GM21526 (cell line): ENCODE results near the gene PML.
A peak's percentile ranks its signal among the peaks of the same experiment; 100 is the strongest.
"Not testable (repeated sequence)": the region's sequence is repeated elsewhere in the genome, so short reads cannot be mapped to it uniquely, and the experiment has no call there.

Experiments
- ATAC-seq: cut with Tn5 transposase; IDR thresholded peaks from one replicate; pipeline ENCODE4 v1.9.1; 2021; ENCODE audit warnings: moderate library complexity; ENCODE audit not compliant: unreplicated experiment, low FRiP score

The PML gene

DNA sequence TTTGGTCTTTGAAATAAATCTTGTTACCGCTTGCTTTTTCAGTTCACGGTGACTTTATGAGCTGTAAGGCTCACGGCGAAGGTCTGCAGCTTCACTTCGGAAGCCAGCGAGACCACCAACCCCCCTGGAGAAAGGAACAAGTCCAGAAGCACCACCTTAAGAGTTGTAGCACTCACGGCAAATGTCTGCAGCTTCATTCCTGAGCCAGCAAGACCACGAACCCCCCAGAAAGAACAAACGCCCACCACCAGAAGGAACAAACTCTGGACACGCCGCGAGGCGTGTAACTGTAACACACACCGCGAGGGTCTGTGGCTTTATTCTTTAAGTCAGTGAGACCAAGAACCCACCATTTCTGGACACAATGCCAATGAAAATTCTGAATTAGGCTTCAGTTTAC, 59.0 kb downstream of the PML start:
- no peak for ATAC-seq

DNA sequence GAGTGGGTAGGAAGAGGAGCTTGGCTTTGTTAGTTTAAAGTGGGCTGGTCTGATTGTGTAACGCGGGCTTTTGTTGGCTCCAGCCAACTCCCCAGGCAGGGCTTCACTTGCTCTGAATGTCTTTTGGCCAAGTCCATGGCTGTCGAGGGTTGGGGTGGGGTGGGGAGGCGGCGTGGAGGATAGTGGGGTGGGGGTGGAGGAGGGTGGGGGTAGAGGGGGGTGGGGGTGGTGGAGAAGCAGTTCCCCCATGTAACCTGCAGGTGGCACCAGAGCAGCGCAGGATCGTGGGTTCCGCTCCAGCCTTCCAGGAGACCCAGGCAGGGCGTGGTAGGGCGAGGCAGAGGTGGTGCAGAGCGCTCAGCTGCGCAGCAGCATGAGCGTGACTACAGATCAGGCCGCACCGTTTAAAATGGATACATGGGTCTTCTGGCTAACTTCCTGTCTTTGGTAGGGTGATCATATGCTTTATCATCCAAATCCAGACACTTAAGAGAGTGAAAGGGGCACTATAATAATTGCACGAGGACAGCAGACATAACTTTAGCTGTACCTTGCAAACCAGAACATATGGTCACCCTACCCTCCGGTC, 59.5 kb downstream of the PML start:
- ATAC-seq = peak; percentile 49

DNA sequence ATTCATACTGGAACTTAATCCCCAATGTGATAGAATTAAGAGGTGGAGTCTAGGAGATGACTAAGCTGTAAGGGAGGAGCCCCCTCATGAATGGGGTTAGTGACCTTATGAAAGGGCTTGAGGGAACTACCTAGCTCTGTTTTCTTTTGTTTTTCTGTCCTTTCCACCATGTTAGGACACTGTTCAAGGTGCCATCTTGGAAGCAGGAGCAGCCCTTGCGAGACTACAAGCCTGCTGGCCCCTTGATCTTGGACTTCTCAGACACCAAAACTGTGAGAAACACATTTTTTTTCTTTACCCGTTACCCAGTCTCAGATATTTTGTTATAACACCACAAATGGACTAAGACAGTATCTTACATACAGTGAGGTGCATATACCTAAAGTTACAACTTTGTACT, 61.3 kb downstream of the PML start:
- ATAC-seq = no peak

DNA sequence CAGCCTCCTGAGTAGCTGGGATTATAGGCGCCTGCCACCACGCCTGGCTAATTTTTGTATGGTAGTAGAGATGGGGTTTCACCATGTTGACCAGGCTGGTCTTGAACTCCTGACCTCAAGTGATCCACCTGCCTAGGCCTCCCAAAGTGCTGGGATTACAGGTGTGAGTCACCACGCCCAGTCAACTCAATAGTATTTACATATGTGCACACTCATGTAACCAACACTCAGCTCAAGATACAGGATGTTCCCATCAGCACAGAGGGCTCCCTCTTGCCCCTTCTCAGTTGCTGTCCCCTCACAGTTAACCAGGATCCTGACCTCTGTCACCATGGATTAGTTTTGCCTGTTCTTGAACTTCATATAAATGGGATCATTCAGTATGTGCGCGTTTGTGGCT, 61.8 kb downstream of the PML start:
- ATAC-seq = not testable (repeated sequence)

DNA sequence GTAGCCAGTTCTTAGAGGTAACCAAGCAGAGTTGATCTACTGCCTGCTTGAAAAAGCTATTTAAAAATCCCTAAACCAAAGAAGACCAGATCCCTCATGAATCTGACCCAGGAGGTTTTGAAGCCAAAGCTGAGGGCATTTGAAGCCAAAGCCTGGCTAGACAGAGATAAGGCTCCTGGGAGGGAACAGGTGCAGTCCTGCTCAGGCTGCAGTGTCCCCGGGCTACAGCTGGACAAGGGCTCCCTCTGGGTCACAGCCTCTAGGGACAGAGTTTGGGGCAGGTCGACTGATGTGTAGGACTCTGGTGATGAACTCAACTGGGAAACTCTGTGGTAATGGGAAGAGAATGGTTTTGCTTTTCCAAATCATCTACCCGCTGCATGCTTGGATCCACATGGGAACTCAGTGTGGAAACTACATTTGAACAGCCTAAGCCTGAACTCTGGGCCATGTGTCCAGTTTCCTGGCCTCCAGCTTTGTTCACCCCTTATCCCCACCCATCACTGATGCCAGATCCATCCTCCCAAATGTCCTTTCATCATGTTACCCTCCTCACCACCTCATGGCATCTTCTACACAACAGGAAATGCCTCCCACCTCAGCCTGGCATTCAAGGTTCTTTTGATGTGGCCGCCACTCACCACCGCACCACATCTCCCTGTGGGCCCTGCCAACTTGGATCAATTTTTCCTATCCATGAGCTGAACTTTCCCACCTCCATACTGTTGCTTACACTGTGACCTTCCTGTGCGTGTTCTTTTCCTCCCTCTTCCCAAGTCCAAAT, 64.7 kb downstream of the PML start:
- not testable (repeated sequence) for ATAC-seq

DNA sequence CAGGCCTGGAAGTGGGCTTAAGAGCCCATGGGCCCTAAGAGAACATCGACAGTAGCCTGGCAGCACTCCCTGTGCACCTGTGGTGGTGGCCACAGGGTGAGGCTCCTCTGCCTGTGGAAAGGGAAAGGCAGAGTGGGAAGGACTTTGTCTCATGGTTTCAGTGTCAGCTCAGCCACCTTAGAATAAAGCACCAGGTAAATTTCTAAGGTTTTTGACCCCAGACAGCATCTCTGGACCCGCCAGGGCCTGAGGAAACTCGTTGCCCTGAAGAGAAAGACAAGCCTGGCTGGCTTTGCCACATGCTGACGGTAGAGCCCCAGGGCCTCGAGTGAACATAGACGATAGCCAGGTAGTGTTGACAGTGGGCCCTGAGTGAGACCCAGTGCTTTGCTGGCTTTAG, 65.7 kb downstream of the PML start:
- ATAC-seq = no peak

DNA sequence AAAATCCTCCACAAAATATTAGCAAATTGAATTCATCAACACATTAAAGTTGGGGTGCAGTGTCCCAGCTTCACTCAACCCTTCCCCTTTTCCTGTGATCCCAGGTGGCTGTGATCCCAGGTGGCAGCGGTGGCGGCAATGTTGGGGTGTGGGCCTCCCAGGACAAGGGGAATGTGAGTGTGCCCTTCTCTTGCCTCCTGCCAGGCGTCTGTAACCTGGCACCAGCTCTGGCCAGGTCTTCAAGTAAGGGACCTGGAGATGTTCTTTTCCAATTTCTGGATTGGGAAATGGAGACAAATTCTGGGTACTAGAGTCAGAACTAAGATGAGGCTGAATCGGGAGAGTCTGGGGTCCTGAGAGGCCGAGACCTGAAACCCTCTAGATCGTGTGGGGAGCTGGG, 67.7 kb downstream of the PML start:
- ATAC-seq = no peak

DNA sequence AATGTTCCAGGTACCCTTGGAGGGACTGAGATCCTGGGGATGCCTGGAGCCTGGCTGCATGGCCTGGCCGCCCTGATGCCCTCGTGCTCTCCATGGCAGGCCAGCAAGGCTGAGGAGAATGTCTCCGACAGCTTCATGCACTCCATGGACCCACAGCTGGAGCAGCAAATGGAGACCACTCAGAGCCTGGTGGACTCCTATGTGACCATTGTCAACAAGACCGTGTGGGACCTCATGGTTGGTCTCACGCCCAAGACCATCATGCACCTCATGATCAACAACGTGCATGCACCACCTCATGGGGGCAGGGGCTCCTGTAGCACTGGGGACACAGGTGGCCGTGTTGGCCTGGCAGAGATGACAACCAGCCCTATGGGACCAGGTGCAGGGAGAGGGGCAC, 68.2 kb downstream of the PML start:
- no peak for ATAC-seq

DNA sequence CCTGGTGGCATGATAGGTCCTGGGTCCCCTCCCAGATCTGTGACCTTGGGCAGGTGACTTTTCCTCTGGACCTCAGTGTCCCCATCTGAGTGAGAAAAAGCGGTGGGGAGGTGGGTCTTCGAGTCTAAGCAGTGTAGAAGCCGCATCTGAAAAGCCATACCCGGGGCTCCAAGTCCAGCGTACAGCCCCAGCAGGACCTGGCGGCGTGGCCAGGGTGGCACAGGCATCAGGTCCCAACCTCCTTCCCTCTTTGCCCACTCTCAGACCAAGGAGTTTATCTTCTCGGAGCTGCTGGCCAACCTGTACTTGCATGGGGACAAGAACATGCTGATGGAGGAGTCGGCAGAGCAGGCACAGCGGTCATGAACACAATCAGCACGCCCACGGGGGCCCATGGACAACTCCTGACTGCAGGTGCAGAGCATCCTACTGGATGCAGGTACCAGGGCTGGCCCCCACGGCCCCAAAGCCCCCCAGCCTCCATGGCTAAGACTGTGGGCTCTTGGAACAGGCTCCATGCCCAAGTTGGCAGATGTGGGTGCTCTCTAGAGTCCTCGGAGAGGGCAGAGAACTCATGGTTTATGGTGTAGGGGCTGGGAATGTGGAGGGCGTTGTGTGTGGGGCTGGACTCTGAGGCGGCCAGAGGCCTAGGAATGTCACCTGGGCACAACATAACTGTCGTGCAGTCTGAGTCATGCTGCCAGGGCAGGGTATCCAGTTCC, 69.1 kb downstream of the PML start:
- ATAC-seq = not testable (repeated sequence)

DNA sequence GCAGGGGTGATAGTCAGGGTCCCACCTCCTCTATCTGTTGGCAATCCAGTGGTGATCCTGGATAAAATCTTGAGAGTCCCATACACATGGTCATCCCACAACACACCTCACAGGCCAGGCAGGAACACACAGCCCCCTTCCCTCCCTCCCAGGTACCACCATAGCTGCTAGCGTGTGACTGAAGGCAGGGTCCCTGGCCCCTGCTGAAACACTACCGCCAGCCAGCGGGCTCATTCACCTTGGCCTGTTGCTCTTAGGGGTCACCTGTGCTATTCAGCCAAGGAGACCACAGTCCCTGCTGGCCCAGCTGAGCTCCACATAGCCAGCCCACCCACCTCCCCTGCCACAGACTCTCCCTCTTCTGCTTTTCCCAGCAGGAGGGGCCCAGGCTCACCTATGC, 69.7 kb downstream of the PML start:
- not testable (repeated sequence) for ATAC-seq

DNA sequence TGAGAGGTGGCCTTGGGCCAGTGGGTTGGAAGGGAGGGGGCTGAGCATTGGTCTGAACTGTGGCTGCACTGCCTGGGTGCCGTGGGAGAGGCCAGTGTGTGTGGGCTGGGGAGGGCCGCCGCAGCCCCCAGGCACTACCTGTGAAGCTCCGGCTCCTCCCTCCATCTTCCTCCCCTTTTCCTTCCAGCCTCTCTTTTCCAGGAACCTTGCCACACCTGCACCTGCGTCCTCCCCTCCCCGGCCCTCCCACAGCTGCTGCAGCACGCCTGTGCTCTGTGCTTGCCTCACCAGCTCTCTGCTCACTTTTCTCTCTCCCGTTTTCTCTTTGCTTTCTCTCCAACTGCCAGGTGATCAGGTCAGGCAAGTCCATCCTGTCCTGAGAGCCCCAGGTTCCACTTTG, 70.3 kb downstream of the PML start:
- ATAC-seq = not testable (repeated sequence)

DNA sequence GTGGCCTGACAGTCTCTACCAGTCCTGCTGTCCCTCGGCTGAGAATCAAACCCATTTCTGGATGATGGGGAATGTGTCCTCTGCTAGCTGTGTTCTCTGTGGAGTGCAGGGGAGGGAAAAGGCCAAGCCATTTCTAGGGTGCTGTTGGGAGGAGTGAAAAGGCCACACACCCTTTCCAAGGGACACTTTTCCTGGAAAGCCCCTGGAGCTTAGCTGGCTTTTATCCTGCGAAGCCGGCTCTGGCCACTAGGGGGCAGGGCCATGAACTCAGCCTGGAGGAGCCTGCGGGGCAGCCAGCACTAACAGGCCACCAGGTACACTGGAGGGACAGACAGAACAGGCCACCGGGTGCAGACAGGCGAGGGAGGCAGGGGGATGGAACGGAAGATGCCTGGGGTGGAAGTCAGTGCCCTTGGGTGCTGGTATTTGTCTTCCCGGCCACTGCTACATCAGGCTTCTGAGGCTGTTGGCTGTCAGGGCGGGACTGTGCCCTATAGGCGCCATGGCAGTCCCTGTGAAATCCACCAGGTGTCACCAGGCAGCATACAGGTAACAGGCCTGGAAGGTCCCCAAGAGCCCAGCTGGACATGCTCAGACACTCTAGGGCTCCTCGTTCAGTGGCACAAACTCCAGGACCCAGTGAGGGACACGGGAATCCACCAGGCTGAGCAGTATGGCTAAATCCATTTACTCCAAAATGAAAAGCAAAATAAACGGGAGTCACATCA, 71.3 kb downstream of the PML start:
- not testable (repeated sequence) for ATAC-seq

DNA sequence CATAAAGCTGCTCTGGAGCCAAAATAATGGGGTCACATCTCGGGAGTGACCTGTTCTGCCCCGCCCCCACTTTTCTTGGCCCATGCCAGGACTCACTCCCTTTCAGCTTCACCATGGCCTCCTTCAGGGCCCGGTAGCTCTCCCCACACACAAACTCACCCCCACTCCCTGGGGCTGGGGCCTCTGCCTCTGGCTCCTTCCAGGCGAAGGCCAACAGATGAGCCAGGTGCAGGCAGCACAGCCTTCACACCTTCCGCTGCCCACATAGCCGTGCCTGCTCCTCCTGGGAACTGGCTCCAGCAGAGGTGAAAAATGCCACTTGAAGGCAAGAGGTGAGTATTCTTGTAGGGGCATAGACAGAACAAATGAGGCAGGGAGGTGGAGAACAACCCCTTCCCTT, 77.1 kb downstream of the PML start:
- not testable (repeated sequence) for ATAC-seq

DNA sequence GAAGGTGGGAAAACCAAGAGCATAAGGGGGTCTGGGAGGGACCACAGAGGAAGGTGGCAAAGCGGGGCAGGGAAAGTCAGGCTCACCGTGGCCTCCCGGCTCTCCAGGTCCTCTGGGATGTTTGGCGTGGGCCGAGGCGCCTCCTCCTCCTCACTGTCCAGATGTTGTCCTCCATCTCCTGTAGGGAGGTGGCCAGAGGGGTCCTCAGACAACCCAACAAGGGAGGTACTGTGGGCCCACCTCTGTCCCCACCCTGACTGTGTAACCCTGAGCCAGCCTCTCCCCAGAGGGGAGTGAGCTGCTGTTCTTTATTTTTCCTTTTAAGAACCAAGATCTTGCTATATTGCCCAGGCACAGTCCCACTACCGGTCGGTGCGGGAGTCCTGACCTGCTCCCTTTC, 77.6 kb downstream of the PML start:
- not testable (repeated sequence) for ATAC-seq

DNA sequence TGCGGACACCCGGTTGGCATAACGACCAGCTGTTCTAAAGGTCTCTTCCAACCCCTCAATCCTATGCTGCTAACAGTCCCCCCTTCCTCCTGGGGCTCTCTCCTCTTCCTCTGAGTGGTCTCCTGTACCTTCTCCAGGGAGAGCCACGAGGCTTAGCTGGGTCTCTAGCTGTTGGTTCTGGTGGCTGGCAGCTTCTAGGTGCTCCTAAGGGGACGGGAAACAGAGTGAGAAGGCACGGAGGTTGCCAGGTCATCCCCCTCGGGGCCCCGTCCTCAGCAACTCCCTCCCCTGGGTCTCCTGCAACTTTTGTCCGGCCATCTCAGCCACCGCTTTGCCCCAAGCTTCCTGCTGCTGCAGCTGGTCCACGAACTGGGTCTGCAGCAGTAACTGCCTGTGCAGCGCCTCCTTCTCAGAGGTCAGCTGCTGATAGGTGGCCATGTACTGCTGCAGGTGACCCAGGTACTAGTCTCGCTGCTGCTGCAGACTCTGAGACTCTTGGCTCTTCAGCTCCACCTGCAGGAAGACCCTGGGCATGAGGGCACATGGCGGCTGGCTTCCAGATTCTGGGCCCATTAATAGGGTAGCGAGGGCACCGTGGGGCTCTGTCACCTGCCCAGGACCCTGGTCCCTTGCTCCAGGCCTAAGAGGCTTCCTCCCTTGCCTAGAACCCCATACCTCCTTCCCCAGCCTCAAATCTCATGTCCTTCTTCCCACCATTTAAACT, 78.3 kb downstream of the PML start:
- not testable (repeated sequence) for ATAC-seq

DNA sequence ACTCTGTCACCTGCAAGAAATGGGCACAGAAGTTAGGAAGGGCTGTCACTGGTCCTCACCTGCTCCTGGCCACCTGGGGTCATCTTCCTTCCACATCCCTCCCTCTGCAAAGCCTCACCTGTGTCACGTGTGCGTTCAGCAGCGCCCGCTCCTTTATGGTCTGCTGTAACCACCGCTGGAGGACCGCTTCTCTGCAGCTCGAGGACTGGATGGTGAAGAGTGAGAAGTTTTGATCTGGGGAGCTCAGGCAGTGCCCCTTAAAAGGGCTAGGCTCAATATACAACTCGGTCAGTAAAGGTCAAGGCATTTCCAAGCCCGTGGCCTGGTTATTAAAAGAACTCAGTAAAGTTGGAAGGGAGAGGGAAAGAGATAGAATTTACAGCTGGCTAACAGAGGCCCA, 81.3 kb downstream of the PML start:
- ATAC-seq = not testable (repeated sequence)

DNA sequence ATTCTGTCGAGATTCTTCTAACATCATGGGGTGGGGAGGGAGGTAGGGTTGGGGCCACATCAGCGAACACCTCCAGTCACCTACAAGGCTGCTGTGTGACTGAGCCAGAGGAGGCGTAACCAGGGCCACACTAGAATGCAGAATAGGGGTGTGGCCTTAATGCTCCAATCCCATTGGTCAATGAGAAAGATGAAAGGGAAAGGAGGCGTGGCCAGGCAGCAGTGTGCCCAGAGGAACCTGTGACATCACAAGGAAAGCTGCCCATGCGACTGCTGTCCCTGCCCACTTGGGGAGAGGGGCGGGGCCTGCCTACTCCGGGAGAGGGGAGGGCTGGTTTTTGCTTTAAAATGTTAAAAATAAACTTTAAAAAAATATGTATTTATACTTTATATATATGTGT, 87.9 kb downstream of the PML start, which contains the start of gene GOLGA6A:
GOLGA6A (minus strand) TSS at position 101 of the 400 bp plus-strand sequence; CDS start at position 60, 41 bp downstream.
- not testable (repeated sequence) for ATAC-seq

DNA sequence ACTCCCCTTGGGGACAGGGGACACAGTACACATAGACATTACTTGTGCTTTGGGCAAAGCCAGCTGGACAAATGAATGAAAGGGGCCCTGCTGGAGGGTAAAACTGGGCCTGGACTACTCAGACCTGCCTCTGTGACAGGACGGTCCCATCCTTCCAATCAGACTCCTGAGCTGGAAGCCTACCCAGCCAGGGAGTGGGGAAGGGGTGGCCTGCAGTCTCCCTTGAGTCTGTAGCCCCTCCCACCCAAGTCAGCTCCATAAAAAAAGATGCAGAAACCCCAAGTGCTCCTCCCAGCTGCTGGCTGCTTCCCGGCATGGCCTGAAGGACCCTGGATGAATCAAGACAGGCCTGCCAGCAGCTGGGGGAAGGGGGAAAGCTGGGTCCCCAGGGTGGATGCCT, 100.1 kb downstream of the PML start:
- ATAC-seq = not testable (repeated sequence)

DNA sequence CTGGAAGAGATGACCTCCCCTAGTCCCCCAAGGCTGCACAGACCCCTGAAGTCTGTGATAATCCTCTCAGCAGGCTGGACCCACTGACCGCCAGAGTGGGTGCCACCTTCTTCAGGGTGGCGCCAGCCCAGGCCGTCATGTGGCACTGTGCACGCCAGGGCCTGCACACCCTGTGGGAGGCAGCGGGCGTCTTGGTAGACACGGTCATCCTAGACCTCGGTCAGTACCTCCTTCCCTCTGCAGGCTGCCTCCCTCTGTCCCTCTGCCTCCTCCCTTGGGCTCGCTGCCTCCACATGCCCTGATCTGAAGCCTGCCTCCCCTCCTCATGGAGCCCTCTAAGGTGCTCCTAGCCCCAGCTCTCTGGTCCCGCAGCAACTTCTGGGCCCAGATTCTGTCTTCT, 101.1 kb downstream of the PML start:
- not testable (repeated sequence) for ATAC-seq
